Spleen (tissue), 7 donors: ENCODE results near the gene CAPZA2.

Experiments
- POLR2AphosphoS5 ChIP-seq, 3 donors: sonication (generic); formaldehyde crosslinking; IDR thresholded peaks; one replicate each; pipeline ENCODE4 v1.5.1; 2017; ENCODE audit warnings: antibody characterized with exemption in 3 of 3
- TF ChIP-seq, protein P1 (sequence below), 11 experiments: fragments of 200-600 bp in 7 of 11; fragments of 450-650 bp in 4 of 11; sonication (generic) in 4 of 11; IDR thresholded peaks in 8 of 11; conservative IDR thresholded peaks in 3 of 11; 1 replicate in 7 of 11; 2 replicates in 4 of 11; pipeline versions ENCODE4 v1.4.0 to v1.8.0; 2016 to 2021; ENCODE audit warnings: antibody characterized with exemption in 11 of 11, inconsistent platforms in 4 of 11, mild to moderate bottlenecking in 1 of 11
- donor health status: DM: no; HTN: no; CAD: no; lungs with moderate emphysema.
- donor health status: DM: no; HTN: no; CAD: no.
- donor health status: DM: no; HTN: no; CAD: no.

DNA sequence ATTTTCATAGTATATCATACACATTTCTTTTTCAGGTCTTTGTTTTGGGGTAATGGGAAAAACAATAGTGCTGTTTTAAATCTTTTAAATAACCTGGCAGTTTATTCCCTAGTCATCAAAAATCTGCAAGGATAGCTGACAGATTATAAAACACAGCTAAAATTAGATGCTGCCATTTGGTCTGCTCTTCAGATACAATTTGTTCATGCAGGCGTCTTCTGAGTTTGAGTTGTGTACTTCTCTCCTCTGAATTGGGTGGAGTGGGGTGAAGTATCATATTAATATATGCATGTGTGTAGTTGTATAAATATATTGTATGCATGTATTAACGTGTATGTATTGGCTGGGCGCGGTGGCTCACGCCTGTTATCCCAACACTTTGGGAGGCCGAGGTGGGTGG lies 48.0 kb downstream of the CAPZA2 start:
- TF ChIP-seq, protein P1, sequence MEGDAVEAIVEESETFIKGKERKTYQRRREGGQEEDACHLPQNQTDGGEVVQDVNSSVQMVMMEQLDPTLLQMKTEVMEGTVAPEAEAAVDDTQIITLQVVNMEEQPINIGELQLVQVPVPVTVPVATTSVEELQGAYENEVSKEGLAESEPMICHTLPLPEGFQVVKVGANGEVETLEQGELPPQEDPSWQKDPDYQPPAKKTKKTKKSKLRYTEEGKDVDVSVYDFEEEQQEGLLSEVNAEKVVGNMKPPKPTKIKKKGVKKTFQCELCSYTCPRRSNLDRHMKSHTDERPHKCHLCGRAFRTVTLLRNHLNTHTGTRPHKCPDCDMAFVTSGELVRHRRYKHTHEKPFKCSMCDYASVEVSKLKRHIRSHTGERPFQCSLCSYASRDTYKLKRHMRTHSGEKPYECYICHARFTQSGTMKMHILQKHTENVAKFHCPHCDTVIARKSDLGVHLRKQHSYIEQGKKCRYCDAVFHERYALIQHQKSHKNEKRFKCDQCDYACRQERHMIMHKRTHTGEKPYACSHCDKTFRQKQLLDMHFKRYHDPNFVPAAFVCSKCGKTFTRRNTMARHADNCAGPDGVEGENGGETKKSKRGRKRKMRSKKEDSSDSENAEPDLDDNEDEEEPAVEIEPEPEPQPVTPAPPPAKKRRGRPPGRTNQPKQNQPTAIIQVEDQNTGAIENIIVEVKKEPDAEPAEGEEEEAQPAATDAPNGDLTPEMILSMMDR (IDR thresholded peaks at IDR 0.05 in 8 of 11, conservative IDR thresholded peaks at IDR 0.05 in 3 of 11) = no peak
- TF ChIP-seq POLR2AphosphoS5 (IDR thresholded peaks at IDR 0.05) = no peak
